HEK293 (cell line): Measurements from ENCODE around the gene COL12A1.
A peak's percentile ranks its signal among the peaks of the same experiment; 100 is the strongest.

ENCODE experiments used
- CTCF ChIA-PET: fragments of 350-600 bp; formaldehyde crosslinking; extraction: SDS; loops from one replicate; lab custom pipeline; 2021; ENCODE audit warnings: antibody characterized with exemption; lab: Yijun Ruan, JAX
- POLR2A ChIA-PET: fragments of 300-600 bp; formaldehyde crosslinking; extraction: SDS; loops from one replicate; lab custom pipeline; 2020; ENCODE audit warnings: antibody characterized with exemption, inconsistent platforms; lab: Yijun Ruan, JAX
- H3K27ac ChIP-seq: fragments of 200-500 bp; sonication (Bioruptor generic); 2 replicates; pipeline ENCODE4 v1.5.1; 2014; ENCODE audit warnings: low read depth, low read length, control low read depth, inconsistent platforms; ENCODE audit errors: extremely low read depth
- H3K36me3 ChIP-seq, 2 experiments: fragments of 200-500 bp in 1 of 2; sonication (Bioruptor generic) in 1 of 2; 1 replicate in 1 of 2; 2 replicates in 1 of 2; pipeline ENCODE4 v1.5.1; 2014 to 2017; ENCODE audit warnings: inconsistent platforms in 2 of 2, low read length in 2 of 2; ENCODE audit not compliant: control insufficient read depth in 2 of 2, insufficient read depth in 1 of 2
- H3K4me1 ChIP-seq: fragments of 200-500 bp; sonication (Bioruptor generic); 2 replicates; pipeline ENCODE4 v1.5.1; 2014; ENCODE audit warnings: mild to moderate bottlenecking, low read length, inconsistent platforms; ENCODE audit not compliant: control insufficient read depth, insufficient read depth
- H3K4me3 ChIP-seq: 2 replicates; pipeline ENCODE4 v1.5.1; 2011; ENCODE audit warnings: low read depth, mild to moderate bottlenecking, control low read depth, low read length, moderate library complexity
- H3K9me3 ChIP-seq: fragments of 200-500 bp; sonication (Bioruptor generic); 2 replicates; pipeline ENCODE4 v1.5.1; 2014; ENCODE audit warnings: low read depth, low read length, inconsistent platforms; ENCODE audit not compliant: control insufficient read depth, insufficient read depth
- BCL11B ChIP-seq: fragments of 450-650 bp; formaldehyde crosslinking; IDR thresholded peaks from 2 replicates; pipeline ENCODE4 v1.5.1; 2016; ENCODE audit warnings: low read depth, missing biosample characterization, missing genetic modification characterization
- GFI1B ChIP-seq: fragments of 450-650 bp; formaldehyde crosslinking; IDR thresholded peaks from 2 replicates; pipeline ENCODE4 v1.5.1; 2016; ENCODE audit warnings: missing biosample characterization, missing genetic modification characterization
- KLF1 ChIP-seq: fragments of 450-650 bp; formaldehyde crosslinking; IDR thresholded peaks from 2 replicates; pipeline ENCODE4 v1.5.1; 2016; ENCODE audit warnings: missing biosample characterization, missing genetic modification characterization
- PRDM10 ChIP-seq: fragments of 450-650 bp; formaldehyde crosslinking; IDR thresholded peaks from 2 replicates; pipeline ENCODE4 v1.5.1; 2016; ENCODE audit warnings: missing biosample characterization, missing genetic modification characterization
- PRDM6 ChIP-seq: fragments of 450-650 bp; formaldehyde crosslinking; IDR thresholded peaks from 2 replicates; pipeline ENCODE4 v1.5.1; 2017; ENCODE audit warnings: missing biosample characterization, missing genetic modification characterization
- REST ChIP-seq: fragments of 450-650 bp; formaldehyde crosslinking; IDR thresholded peaks from 2 replicates; pipeline ENCODE4 v1.5.1; 2016; ENCODE audit warnings: missing biosample characterization, missing genetic modification characterization
- SCRT1 ChIP-seq: fragments of 450-650 bp; formaldehyde crosslinking; IDR thresholded peaks from 2 replicates; pipeline ENCODE4 v1.5.1; 2016; ENCODE audit warnings: missing biosample characterization, missing genetic modification characterization, borderline replicate concordance
- SCRT2 ChIP-seq: fragments of 450-650 bp; formaldehyde crosslinking; IDR thresholded peaks from 2 replicates; pipeline ENCODE4 v1.5.1; 2016; ENCODE audit warnings: missing biosample characterization, missing genetic modification characterization
- ZBTB26 ChIP-seq: fragments of 450-650 bp; formaldehyde crosslinking; optimal IDR thresholded peaks from 2 replicates; pipeline ENCODE3; 2016; ENCODE audit warnings: missing biosample characterization, mild to moderate bottlenecking, missing genetic modification characterization
- ZNF223 ChIP-seq: fragments of 450-650 bp; formaldehyde crosslinking; IDR thresholded peaks from 2 replicates; pipeline ENCODE4 v1.5.1; 2016; ENCODE audit warnings: missing biosample characterization, missing genetic modification characterization
- ZNF23 ChIP-seq: fragments of 450-650 bp; formaldehyde crosslinking; IDR thresholded peaks from 2 replicates; pipeline ENCODE4 v1.5.1; 2016; ENCODE audit warnings: missing biosample characterization, missing genetic modification characterization, borderline replicate concordance
- ZNF335 ChIP-seq: fragments of 450-650 bp; formaldehyde crosslinking; conservative IDR thresholded peaks from 2 replicates; pipeline ENCODE4 v1.5.1; 2016; ENCODE audit warnings: missing biosample characterization, missing genetic modification characterization
- ZNF341 ChIP-seq: fragments of 450-650 bp; formaldehyde crosslinking; IDR thresholded peaks from 2 replicates; pipeline ENCODE4; 2016; ENCODE audit warnings: low read depth, missing biosample characterization, missing genetic modification characterization
- ZNF433 ChIP-seq: fragments of 450-650 bp; formaldehyde crosslinking; IDR thresholded peaks from 2 replicates; pipeline ENCODE4 v1.5.1; 2016; ENCODE audit warnings: missing biosample characterization, missing genetic modification characterization, low read depth
- ZNF48 ChIP-seq: fragments of 450-650 bp; formaldehyde crosslinking; IDR thresholded peaks from 2 replicates; pipeline ENCODE4 v1.5.1; 2016; ENCODE audit warnings: missing biosample characterization, missing genetic modification characterization
- ZNF654 ChIP-seq: fragments of 450-650 bp; formaldehyde crosslinking; IDR thresholded peaks from 2 replicates; pipeline ENCODE4 v1.5.1; 2016; ENCODE audit warnings: low read depth, missing biosample characterization, missing genetic modification characterization
- TF ChIP-seq, protein P1 (sequence below): fragments of 450-650 bp; formaldehyde crosslinking; IDR thresholded peaks from 2 replicates; pipeline ENCODE4 v1.5.1; 2016; ENCODE audit warnings: missing biosample characterization, missing genetic modification characterization
- TF ChIP-seq, protein P2 (sequence below): fragments of 450-650 bp; formaldehyde crosslinking; IDR thresholded peaks from 2 replicates; pipeline ENCODE4 v1.5.1; 2016; ENCODE audit warnings: missing biosample characterization, missing genetic modification characterization, low read depth

COL12A1 gene

GRCh38 chr6:75210885-75211739, 5.3 kb upstream of the COL12A1 start (continued):
- TF ChIP-seq, protein P1, sequence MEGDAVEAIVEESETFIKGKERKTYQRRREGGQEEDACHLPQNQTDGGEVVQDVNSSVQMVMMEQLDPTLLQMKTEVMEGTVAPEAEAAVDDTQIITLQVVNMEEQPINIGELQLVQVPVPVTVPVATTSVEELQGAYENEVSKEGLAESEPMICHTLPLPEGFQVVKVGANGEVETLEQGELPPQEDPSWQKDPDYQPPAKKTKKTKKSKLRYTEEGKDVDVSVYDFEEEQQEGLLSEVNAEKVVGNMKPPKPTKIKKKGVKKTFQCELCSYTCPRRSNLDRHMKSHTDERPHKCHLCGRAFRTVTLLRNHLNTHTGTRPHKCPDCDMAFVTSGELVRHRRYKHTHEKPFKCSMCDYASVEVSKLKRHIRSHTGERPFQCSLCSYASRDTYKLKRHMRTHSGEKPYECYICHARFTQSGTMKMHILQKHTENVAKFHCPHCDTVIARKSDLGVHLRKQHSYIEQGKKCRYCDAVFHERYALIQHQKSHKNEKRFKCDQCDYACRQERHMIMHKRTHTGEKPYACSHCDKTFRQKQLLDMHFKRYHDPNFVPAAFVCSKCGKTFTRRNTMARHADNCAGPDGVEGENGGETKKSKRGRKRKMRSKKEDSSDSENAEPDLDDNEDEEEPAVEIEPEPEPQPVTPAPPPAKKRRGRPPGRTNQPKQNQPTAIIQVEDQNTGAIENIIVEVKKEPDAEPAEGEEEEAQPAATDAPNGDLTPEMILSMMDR, result no peak; the same call in 1 of the 2 replicates

GRCh38 chr6:75209184-75209723, 3.4 kb upstream of the COL12A1 start:
- Histone ChIP-seq H3K36me3 (no peaks in the 10 kb centered on the region), H3K4me1 (peaks cover 12% of the 10 kb centered on the region), H3K9me3 (no peaks in the 10 kb centered on the region), H3K27ac (no peak overlapping the region), H3K4me3 (no peak overlapping the region)
- POLR2A ChIA-PET, result interaction anchor here (0.6 to 2.0 kb wide), 3 partner anchors 34 to 1878 kb away, joined by 3 to 6 read pairs (median 5); partner anchors contain the start of gene COX7A2
- CTCF ChIA-PET, result interaction anchor here (0.5 to 5.4 kb wide), 107 partner anchors 8 to 1623 kb away, joined by 3 to 106 read pairs (median 5); no protein-coding TSS in a partner anchor
- no peak for TF ChIP-seq KLF1 (tag by site-specific recombination)
- TF ChIP-seq GFI1B (tag by site-specific recombination), result no peak
- TF ChIP-seq ZNF433 (tag by site-specific recombination), result no peak
- no peak for TF ChIP-seq ZNF223
- TF ChIP-seq PRDM10, result no peak
- no peak for TF ChIP-seq ZNF48 (tag by site-specific recombination)
- no peak for TF ChIP-seq ZBTB26 (tag by site-specific recombination)
- no peak for TF ChIP-seq ZNF654 (tag by site-specific recombination)
- peak; percentile 55; the same call in 1 of the 2 replicates for TF ChIP-seq SCRT2 (tag by site-specific recombination)
- TF ChIP-seq PRDM6, result peak; percentile 37
- no peak for TF ChIP-seq REST
- TF ChIP-seq BCL11B (tag by site-specific recombination), result no peak
- no peak for TF ChIP-seq ZNF335
- TF ChIP-seq SCRT1, result peak; percentile 52; the same call in 1 of the 2 replicates
- TF ChIP-seq, protein P2, sequence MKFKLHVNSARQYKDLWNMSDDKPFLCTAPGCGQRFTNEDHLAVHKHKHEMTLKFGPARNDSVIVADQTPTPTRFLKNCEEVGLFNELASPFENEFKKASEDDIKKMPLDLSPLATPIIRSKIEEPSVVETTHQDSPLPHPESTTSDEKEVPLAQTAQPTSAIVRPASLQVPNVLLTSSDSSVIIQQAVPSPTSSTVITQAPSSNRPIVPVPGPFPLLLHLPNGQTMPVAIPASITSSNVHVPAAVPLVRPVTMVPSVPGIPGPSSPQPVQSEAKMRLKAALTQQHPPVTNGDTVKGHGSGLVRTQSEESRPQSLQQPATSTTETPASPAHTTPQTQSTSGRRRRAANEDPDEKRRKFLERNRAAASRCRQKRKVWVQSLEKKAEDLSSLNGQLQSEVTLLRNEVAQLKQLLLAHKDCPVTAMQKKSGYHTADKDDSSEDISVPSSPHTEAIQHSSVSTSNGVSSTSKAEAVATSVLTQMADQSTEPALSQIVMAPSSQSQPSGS (tag by site-specific recombination), result no peak
- peak; percentile 22 for TF ChIP-seq ZNF341 (tag by site-specific recombination)
- no peak for TF ChIP-seq ZNF23 (tag by site-specific recombination)
